GM12892 (cell line): ENCODE results near the gene PTPN4.

Experiments used
- POLR2A ChIP-seq: IDR thresholded peaks from 2 replicates; pipeline ENCODE4 v1.6.1; 2011; ENCODE audit warnings: low read depth, low read length, control low read depth
- TAF1 ChIP-seq: IDR thresholded peaks from 2 replicates; pipeline ENCODE4 v1.6.1; 2011; ENCODE audit warnings: low read depth, mild to moderate bottlenecking, control low read depth, low read length, borderline replicate concordance

DNA sequence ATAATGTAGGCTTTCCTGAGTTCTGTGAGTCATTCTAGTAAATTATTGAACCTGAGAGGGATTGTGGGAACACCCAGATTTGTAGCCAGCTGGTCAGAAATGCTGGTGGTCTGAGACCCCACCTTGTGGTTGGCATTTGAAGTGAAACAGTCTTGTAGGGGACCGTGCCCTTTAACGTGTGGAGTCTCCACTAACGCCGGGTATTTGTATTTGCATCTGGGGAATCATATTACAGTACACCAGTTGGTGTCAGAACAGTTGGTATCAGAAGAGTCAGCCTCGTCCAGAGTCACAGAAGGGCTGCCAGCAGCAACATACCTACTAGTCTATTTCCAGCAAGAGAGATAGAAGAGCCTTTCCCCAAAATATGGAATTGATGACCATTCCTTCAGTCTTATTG, 38.3 kb upstream of the PTPN4 start:
- TF ChIP-seq POLR2A: no peak
- TF ChIP-seq TAF1: no peak
